Inflammatory macrophage (primary cell): ENCODE data around the gene SLC6A12.

Source experiments
- DNase-seq, 2 donors: peaks; one replicate each; pipeline ENCODE4 v3.0.0-alpha.2; 2020 to 2022

The SLC6A12 gene

GRCh38 chr12:176321-177181, 37.4 kb downstream of the SLC6A12 start:
- peak; percentile 22 to 46 for DNase-seq

- no peak for DNase-seq
Measured at GRCh38 chr12:175759-176158, 38.2 kb downstream of the SLC6A12 start.

- no peak for DNase-seq
Measured at GRCh38 chr12:175250-175649, 38.7 kb downstream of the SLC6A12 start.

- DNase-seq, result no peak
Measured at GRCh38 chr12:174596-174995, 39.4 kb downstream of the SLC6A12 start.

- DNase-seq, result no peak
Measured at GRCh38 chr12:174124-174523, 39.8 kb downstream of the SLC6A12 start.

GRCh38 chr12:172732-173161, 41.2 kb downstream of the SLC6A12 start:
- peak; percentile 29 to 35 for DNase-seq

GRCh38 chr12:171743-172676, 41.9 kb downstream of the SLC6A12 start:
- no peak for DNase-seq

- DNase-seq, result no peak
Measured at GRCh38 chr12:171276-171675, 42.7 kb downstream of the SLC6A12 start.

- DNase-seq, result no peak
Measured at GRCh38 chr12:170371-171225, 43.4 kb downstream of the SLC6A12 start.

GRCh38 chr12:169528-170370, 44.2 kb downstream of the SLC6A12 start:
- DNase-seq, result no peak

- DNase-seq, result no peak
Measured at GRCh38 chr12:168763-169525, 45.0 kb downstream of the SLC6A12 start.

- no peak for DNase-seq
Measured at GRCh38 chr12:167959-168600, 45.9 kb downstream of the SLC6A12 start.

- DNase-seq, result no peak
Measured at GRCh38 chr12:166425-167075, 47.4 kb downstream of the SLC6A12 start.

- DNase-seq, result no peak
Measured at GRCh38 chr12:165862-166368, 48.0 kb downstream of the SLC6A12 start.

- no peak for DNase-seq
Measured at GRCh38 chr12:164207-164606, 49.8 kb downstream of the SLC6A12 start.

- peak in 1 of 2 donors; percentile 42 for DNase-seq
Measured at GRCh38 chr12:163406-163986, 50.5 kb downstream of the SLC6A12 start.

- no peak for DNase-seq
Measured at GRCh38 chr12:162467-163307, 51.3 kb downstream of the SLC6A12 start.

- no peak for DNase-seq
Measured at GRCh38 chr12:161823-162222, 52.1 kb downstream of the SLC6A12 start.
